GM23338 (cell line): ENCODE results near the gene METTL14.

Source experiments
- CREB1 ChIP-seq: fragments of 250-450 bp; sonication (Bioruptor Pico); IDR thresholded peaks from 2 replicates; pipeline ENCODE4 v1.5.0; 2020; ENCODE audit warnings: low read depth, mild to moderate bottlenecking, moderate library complexity
- EZH2 ChIP-seq: fragments of 200-600 bp; sonication (generic); IDR thresholded peaks from one replicate; pipeline ENCODE4 v1.8.0; 2017; ENCODE audit warnings: antibody characterized with exemption, mild to moderate bottlenecking, low read depth; ENCODE audit not compliant: unreplicated experiment
- EZH2phosphoT487 ChIP-seq: fragments of 200-600 bp; sonication (generic); IDR thresholded peaks from one replicate; pipeline ENCODE4 v1.8.1; 2018; ENCODE audit warnings: antibody characterized with exemption; ENCODE audit not compliant: unreplicated experiment
- JUNB ChIP-seq: IDR thresholded peaks from one replicate; pipeline ENCODE4 v1.6.1; 2016; ENCODE audit warnings: antibody characterized with exemption; ENCODE audit not compliant: unreplicated experiment
- NANOG ChIP-seq: IDR thresholded peaks from 2 replicates; pipeline ENCODE4 v1.6.1; 2016; ENCODE audit warnings: antibody characterized with exemption, borderline replicate concordance
- POLR2AphosphoS5 ChIP-seq: IDR thresholded peaks from 2 replicates; pipeline ENCODE4 v1.6.1; 2016; ENCODE audit warnings: antibody characterized with exemption, low read depth
- STAT1 ChIP-seq: IDR thresholded peaks from one replicate; pipeline ENCODE4 v1.6.1; 2016; ENCODE audit warnings: antibody characterized with exemption; ENCODE audit not compliant: unreplicated experiment
- ZNF114 ChIP-seq: fragments of 250-450 bp; sonication (Bioruptor Pico); IDR thresholded peaks from 2 replicates; pipeline ENCODE4 v1.5.0; 2020; ENCODE audit warnings: mild to moderate bottlenecking, moderate library complexity
- ZNF331 ChIP-seq: fragments of 250-450 bp; sonication (Bioruptor Pico); IDR thresholded peaks from 2 replicates; pipeline ENCODE4 v1.5.0; 2020; ENCODE audit warnings: low read depth, mild to moderate bottlenecking, moderate library complexity
- TF ChIP-seq, protein P1 (sequence below): IDR thresholded peaks from one replicate; pipeline ENCODE4 v1.6.1; 2018; ENCODE audit warnings: antibody characterized with exemption; ENCODE audit not compliant: unreplicated experiment
- TF ChIP-seq, protein P2 (sequence below), 2 experiments: fragments of 200-600 bp in 1 of 2; sonication (generic) in 1 of 2; conservative IDR thresholded peaks; 2 replicates each; pipeline versions ENCODE4 v1.5.1 to v1.6.1; 2016 to 2017; ENCODE audit warnings: antibody characterized with exemption in 2 of 2, low read depth in 2 of 2, mild to moderate bottlenecking in 2 of 2, moderate library complexity in 1 of 2
- TF ChIP-seq, protein P3 (sequence below): IDR thresholded peaks from 2 replicates; pipeline ENCODE4 v1.6.1; 2016; ENCODE audit warnings: antibody characterized with exemption

DNA sequence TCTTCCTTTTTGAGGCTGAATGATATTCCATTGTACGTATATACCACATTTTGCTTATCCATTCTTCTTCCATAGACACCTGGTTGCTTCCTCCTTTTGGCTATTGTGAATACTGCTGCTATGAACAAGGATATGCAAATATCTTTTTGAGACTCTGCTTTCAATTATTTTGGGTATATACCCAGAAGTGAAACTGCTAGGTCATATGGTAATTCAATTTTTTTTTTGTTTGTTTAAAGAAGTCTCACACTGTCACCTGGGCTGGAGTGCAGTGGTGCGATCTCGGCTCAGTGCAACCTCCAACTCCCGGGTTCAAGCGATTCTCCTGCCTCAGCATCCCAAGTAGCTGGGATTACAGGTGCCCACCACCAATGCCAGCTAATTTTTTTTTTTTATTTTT is 75.3 kb downstream of the METTL14 start:
- TF ChIP-seq, protein P1, sequence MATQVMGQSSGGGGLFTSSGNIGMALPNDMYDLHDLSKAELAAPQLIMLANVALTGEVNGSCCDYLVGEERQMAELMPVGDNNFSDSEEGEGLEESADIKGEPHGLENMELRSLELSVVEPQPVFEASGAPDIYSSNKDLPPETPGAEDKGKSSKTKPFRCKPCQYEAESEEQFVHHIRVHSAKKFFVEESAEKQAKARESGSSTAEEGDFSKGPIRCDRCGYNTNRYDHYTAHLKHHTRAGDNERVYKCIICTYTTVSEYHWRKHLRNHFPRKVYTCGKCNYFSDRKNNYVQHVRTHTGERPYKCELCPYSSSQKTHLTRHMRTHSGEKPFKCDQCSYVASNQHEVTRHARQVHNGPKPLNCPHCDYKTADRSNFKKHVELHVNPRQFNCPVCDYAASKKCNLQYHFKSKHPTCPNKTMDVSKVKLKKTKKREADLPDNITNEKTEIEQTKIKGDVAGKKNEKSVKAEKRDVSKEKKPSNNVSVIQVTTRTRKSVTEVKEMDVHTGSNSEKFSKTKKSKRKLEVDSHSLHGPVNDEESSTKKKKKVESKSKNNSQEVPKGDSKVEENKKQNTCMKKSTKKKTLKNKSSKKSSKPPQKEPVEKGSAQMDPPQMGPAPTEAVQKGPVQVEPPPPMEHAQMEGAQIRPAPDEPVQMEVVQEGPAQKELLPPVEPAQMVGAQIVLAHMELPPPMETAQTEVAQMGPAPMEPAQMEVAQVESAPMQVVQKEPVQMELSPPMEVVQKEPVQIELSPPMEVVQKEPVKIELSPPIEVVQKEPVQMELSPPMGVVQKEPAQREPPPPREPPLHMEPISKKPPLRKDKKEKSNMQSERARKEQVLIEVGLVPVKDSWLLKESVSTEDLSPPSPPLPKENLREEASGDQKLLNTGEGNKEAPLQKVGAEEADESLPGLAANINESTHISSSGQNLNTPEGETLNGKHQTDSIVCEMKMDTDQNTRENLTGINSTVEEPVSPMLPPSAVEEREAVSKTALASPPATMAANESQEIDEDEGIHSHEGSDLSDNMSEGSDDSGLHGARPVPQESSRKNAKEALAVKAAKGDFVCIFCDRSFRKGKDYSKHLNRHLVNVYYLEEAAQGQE, result no peak
- TF ChIP-seq, protein P2, sequence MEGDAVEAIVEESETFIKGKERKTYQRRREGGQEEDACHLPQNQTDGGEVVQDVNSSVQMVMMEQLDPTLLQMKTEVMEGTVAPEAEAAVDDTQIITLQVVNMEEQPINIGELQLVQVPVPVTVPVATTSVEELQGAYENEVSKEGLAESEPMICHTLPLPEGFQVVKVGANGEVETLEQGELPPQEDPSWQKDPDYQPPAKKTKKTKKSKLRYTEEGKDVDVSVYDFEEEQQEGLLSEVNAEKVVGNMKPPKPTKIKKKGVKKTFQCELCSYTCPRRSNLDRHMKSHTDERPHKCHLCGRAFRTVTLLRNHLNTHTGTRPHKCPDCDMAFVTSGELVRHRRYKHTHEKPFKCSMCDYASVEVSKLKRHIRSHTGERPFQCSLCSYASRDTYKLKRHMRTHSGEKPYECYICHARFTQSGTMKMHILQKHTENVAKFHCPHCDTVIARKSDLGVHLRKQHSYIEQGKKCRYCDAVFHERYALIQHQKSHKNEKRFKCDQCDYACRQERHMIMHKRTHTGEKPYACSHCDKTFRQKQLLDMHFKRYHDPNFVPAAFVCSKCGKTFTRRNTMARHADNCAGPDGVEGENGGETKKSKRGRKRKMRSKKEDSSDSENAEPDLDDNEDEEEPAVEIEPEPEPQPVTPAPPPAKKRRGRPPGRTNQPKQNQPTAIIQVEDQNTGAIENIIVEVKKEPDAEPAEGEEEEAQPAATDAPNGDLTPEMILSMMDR (conservative IDR thresholded peaks at IDR 0.05; ENCODE audit: low read depth in 2 of 2), result no peak
- TF ChIP-seq EZH2 (no peak), POLR2AphosphoS5 (no peak), JUNB (no peak), CREB1 (CRISPR knock-in tag) (no peak), EZH2phosphoT487 (no peak), NANOG (no peak), ZNF331 (CRISPR knock-in tag) (no peak), STAT1 (no peak), ZNF114 (no peak)
- TF ChIP-seq, protein P3, sequence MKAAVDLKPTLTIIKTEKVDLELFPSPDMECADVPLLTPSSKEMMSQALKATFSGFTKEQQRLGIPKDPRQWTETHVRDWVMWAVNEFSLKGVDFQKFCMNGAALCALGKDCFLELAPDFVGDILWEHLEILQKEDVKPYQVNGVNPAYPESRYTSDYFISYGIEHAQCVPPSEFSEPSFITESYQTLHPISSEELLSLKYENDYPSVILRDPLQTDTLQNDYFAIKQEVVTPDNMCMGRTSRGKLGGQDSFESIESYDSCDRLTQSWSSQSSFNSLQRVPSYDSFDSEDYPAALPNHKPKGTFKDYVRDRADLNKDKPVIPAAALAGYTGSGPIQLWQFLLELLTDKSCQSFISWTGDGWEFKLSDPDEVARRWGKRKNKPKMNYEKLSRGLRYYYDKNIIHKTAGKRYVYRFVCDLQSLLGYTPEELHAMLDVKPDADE, result no peak
